ENCODE results near the gene RABAC1.
A peak's percentile ranks its signal among the peaks of the same experiment; 100 is the strongest.

The RABAC1 gene

DNA sequence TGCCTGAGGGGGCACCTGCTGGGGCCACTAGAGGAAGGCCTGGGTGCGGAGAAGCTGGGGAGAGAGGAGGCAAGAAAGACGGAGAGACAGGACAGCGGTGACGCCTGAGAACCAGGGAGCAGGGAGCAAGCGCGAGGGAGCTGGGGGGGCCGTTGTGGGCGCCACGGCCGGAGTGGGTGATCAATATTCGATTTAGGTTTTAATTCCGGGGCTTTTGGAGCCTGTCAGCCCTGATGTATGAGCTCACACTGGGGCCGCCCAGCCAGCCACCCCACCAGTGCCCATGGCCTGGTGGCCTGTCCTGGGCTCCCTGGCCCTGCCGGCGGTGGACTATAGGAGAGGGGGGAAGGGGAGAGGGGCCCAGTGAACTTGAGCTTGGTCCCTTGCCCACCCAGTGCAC, 22.2 kb downstream of the RABAC1 start:
- TF ChIP-seq, protein P1, sequence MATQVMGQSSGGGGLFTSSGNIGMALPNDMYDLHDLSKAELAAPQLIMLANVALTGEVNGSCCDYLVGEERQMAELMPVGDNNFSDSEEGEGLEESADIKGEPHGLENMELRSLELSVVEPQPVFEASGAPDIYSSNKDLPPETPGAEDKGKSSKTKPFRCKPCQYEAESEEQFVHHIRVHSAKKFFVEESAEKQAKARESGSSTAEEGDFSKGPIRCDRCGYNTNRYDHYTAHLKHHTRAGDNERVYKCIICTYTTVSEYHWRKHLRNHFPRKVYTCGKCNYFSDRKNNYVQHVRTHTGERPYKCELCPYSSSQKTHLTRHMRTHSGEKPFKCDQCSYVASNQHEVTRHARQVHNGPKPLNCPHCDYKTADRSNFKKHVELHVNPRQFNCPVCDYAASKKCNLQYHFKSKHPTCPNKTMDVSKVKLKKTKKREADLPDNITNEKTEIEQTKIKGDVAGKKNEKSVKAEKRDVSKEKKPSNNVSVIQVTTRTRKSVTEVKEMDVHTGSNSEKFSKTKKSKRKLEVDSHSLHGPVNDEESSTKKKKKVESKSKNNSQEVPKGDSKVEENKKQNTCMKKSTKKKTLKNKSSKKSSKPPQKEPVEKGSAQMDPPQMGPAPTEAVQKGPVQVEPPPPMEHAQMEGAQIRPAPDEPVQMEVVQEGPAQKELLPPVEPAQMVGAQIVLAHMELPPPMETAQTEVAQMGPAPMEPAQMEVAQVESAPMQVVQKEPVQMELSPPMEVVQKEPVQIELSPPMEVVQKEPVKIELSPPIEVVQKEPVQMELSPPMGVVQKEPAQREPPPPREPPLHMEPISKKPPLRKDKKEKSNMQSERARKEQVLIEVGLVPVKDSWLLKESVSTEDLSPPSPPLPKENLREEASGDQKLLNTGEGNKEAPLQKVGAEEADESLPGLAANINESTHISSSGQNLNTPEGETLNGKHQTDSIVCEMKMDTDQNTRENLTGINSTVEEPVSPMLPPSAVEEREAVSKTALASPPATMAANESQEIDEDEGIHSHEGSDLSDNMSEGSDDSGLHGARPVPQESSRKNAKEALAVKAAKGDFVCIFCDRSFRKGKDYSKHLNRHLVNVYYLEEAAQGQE (IDR thresholded peaks at IDR 0.05; ENCODE audit: insufficient read depth in 1 of 2, low read depth in 2 of 2, low read length in 2 of 2), result no peak
- TF ChIP-seq TAF1 (IDR thresholded peaks at IDR 0.05; ENCODE audit: borderline replicate concordance, insufficient read depth, low read length), result no peak
- no peak for TF ChIP-seq SIN3A (IDR thresholded peaks at IDR 0.05; ENCODE audit: borderline replicate concordance, insufficient read depth, low read length)
- TF ChIP-seq POLR2AphosphoS5 (IDR thresholded peaks at IDR 0.05; ENCODE audit: low read depth, low read length), result no peak
- TF ChIP-seq FOXP2 (optimal IDR thresholded peaks at IDR 0.05; ENCODE audit: borderline replicate concordance, extremely low read depth, extremely low read length, insufficient read depth), result no peak

DNA sequence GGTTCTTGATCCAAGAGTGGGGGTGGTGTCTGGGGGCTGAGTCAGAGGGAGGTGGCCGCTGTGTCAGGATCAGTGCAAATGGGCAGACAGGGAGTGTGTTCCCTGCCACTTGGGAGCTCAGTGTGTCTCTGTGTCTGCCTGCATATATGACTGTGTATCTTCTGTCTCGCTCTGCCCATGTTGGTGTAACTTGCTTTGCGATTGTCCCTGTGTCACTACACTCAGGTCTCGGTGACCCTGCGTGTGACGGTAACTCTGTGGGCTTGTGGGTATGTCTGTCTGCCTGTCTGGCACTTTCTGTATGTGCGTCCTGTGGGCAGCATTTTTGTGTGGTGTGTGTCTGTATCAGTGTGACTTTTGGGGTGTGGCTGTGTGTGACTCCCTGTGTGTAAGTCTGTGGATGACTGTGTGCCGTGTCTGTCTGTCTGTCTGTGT, 22.7 kb downstream of the RABAC1 start:
- no peak for TF ChIP-seq TAF1 (IDR thresholded peaks at IDR 0.05; ENCODE audit: borderline replicate concordance, insufficient read depth, low read length)
- no peak for TF ChIP-seq POLR2AphosphoS5 (IDR thresholded peaks at IDR 0.05; ENCODE audit: low read depth, low read length)
- TF ChIP-seq, protein P1 (IDR thresholded peaks at IDR 0.05; ENCODE audit: insufficient read depth in 1 of 2, low read depth in 2 of 2, low read length in 2 of 2), result no peak
- TF ChIP-seq SIN3A (IDR thresholded peaks at IDR 0.05; ENCODE audit: borderline replicate concordance, insufficient read depth, low read length), result no peak
- no peak for TF ChIP-seq FOXP2 (optimal IDR thresholded peaks at IDR 0.05; ENCODE audit: borderline replicate concordance, extremely low read depth, extremely low read length, insufficient read depth)

DNA sequence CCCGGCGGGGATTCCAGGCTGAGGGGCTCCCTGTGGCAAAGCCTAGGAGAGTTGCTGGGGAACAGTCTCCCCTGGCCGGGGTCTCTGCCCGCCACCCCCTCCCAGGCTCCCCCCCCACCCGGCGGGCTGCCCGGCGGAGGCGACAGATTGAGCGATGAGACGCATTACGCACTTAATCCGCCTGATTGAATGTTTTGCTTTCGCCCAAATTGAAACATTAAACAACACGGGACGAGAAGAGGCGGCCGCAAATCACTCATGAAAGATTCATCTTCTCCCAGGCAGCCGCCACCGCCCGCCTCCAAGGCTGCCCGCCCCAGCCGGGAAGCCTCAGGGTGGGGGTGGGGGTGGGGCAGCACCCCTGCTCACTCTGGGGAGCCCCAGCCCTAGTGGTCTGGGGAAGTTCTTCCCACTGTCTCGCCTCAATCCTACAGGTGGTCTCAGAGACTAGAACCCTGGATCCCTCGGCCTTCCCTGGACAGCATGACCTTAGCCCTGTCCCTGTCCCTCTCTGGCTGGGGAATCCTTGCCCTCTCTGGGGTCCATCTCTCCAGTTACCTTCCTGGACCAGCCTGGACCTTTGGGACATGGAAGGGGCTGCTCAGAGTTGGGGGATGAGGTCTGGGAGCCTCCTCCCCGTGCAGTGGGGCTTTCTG, 23.2 kb downstream of the RABAC1 start:
- TF ChIP-seq POLR2AphosphoS5 (IDR thresholded peaks at IDR 0.05; ENCODE audit: low read depth, low read length), result no peak
- no peak for TF ChIP-seq FOXP2 (optimal IDR thresholded peaks at IDR 0.05; ENCODE audit: borderline replicate concordance, extremely low read depth, extremely low read length, insufficient read depth)
- no peak for TF ChIP-seq TAF1 (IDR thresholded peaks at IDR 0.05; ENCODE audit: borderline replicate concordance, insufficient read depth, low read length)
- no peak for TF ChIP-seq SIN3A (IDR thresholded peaks at IDR 0.05; ENCODE audit: borderline replicate concordance, insufficient read depth, low read length)
- TF ChIP-seq, protein P1 (IDR thresholded peaks at IDR 0.05; ENCODE audit: insufficient read depth in 1 of 2, low read depth in 2 of 2, low read length in 2 of 2), result no peak

DNA sequence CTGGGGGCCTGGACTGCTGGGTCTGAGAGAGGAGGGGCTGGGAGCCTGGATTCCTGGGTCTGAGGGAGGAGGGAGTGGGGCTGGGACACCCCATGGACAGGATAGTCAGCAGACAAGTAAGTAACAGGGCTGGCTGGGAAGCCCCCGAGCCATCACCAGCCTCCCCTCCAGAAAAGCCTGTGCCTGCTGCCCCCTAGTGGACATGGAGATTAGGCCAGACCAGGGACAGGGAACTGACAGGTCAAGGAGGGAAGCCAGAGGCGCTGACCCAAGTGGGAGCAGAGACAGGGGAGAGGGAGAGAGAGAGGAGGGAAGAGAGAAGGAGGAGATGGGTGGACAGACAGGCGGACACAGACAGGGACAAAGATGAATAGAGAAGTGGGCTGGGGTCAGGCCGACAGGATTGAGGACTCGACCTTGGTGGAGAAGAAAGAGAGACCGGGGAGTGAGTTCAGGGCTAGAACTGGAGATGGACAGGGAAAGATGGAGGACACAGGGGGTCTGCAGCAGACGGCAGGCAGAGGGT, 24.2 kb downstream of the RABAC1 start:
- TF ChIP-seq FOXP2 (optimal IDR thresholded peaks at IDR 0.05; ENCODE audit: borderline replicate concordance, extremely low read depth, extremely low read length, insufficient read depth), result peak; percentile 33
- TF ChIP-seq, protein P1 (IDR thresholded peaks at IDR 0.05; ENCODE audit: insufficient read depth in 1 of 2, low read depth in 2 of 2, low read length in 2 of 2), result no peak
- no peak for TF ChIP-seq SIN3A (IDR thresholded peaks at IDR 0.05; ENCODE audit: borderline replicate concordance, insufficient read depth, low read length)
